OCI-LY7 (cell line): ENCODE results near the gene SOST.

Source experiments
- CTCF ChIP-seq: fragments of 200-600 bp; sonication (generic); conservative IDR thresholded peaks from 2 replicates; pipeline ENCODE4 v1.5.1; 2014; ENCODE audit warnings: mild to moderate bottlenecking, antibody characterized with exemption, low read length, moderate library complexity, mixed read lengths
- EZH2phosphoT487 ChIP-seq: fragments of 200-600 bp; sonication (generic); IDR thresholded peaks from 2 replicates; pipeline ENCODE4 v1.6.1; 2018; ENCODE audit warnings: low read depth, borderline replicate concordance, mild to moderate bottlenecking, mixed run types, antibody characterized with exemption, low read length, moderate library complexity, mixed read lengths

- TF ChIP-seq CTCF = no peak
- no peak for TF ChIP-seq EZH2phosphoT487
These were observed 16.0 kb upstream of the SOST start for GRCh38 chr17:43774304-43775250.
